ENCODE measurements around the gene NCK2.

Gene NCK2

GRCh38 chr2:105744909-105745853, at the start of gene NCK2:
Gene NCK2, plus strand, starts transcription at chr2:105744912. Its CDS starts 110,152 bp downstream, at chr2:105855064.
- ATAC-seq: no peak
- no peak for DNase-seq

- no peak for ATAC-seq
- no peak for DNase-seq
Measured at GRCh38 chr2:105697781-105698449, 46.8 kb upstream of the NCK2 start.

- ATAC-seq (peak; percentile 32), DNase-seq (no peak)
Measured at GRCh38 chr2:105698820-105699219, 45.9 kb upstream of the NCK2 start.

- DNase-seq (no peak), ATAC-seq (no peak)
Measured at GRCh38 chr2:105701042-105701441, 43.7 kb upstream of the NCK2 start.

GRCh38 chr2:105708697-105709096, 36.0 kb upstream of the NCK2 start:
- no peak for ATAC-seq

GRCh38 chr2:105711394-105711793, 33.3 kb upstream of the NCK2 start:
- DNase-seq (no peak), ATAC-seq (no peak)

More at GRCh38 chr2:105708697-105709096, 36.0 kb upstream of the NCK2 start:
- DNase-seq: no peak

GRCh38 chr2:105712166-105712915, 32.4 kb upstream of the NCK2 start:
- ATAC-seq (peak; percentile 19), DNase-seq (no peak)

- DNase-seq (no peak), ATAC-seq (no peak)
Measured at GRCh38 chr2:105712981-105713596, 31.6 kb upstream of the NCK2 start.

GRCh38 chr2:105714141-105714540, 30.6 kb upstream of the NCK2 start:
- DNase-seq: no peak
- no peak for ATAC-seq

- DNase-seq: no peak
- ATAC-seq: no peak
Measured at GRCh38 chr2:105718846-105719481, 25.7 kb upstream of the NCK2 start.

GRCh38 chr2:105721991-105722511, 22.7 kb upstream of the NCK2 start:
- ATAC-seq (peak; percentile 77), DNase-seq (no peak)

- DNase-seq (no peak), ATAC-seq (no peak)
Measured at GRCh38 chr2:105722726-105723297, 21.9 kb upstream of the NCK2 start.

GRCh38 chr2:105723431-105723830, 21.3 kb upstream of the NCK2 start:
- ATAC-seq (no peak), DNase-seq (no peak)

GRCh38 chr2:105725388-105725787, 19.3 kb upstream of the NCK2 start:
- ATAC-seq (no peak), DNase-seq (no peak)

GRCh38 chr2:105730170-105730569, 14.5 kb upstream of the NCK2 start:
- no peak for DNase-seq
- ATAC-seq: no peak

GRCh38 chr2:105731511-105731910, 13.2 kb upstream of the NCK2 start:
- ATAC-seq: no peak
- DNase-seq: no peak

GRCh38 chr2:105732101-105732500, 12.6 kb upstream of the NCK2 start:
- DNase-seq: no peak
- ATAC-seq: no peak

GRCh38 chr2:105732955-105733607, 11.6 kb upstream of the NCK2 start:
- no peak for DNase-seq
- no peak for ATAC-seq

- no peak for ATAC-seq
- no peak for DNase-seq
Measured at GRCh38 chr2:105733875-105734274, 10.8 kb upstream of the NCK2 start.

- ATAC-seq: no peak
Measured at GRCh38 chr2:105734762-105735538, 9.8 kb upstream of the NCK2 start.

More at GRCh38 chr2:105734762-105735538, 9.8 kb upstream of the NCK2 start:
- DNase-seq: no peak
